Epidermal melanocyte (primary cell): Measurements from ENCODE around the gene ATF7IP2.
"Not testable (repeated sequence)": the region's sequence is repeated elsewhere in the genome, so short reads cannot be mapped to it uniquely, and the experiment has no call there.

Source experiments
- DNase-seq: peaks from one replicate; pipeline ENCODE4 v3.0.0; 2011; ENCODE audit warnings: low spot score; ENCODE audit not compliant: insufficient read length

ATF7IP2 gene

DNA sequence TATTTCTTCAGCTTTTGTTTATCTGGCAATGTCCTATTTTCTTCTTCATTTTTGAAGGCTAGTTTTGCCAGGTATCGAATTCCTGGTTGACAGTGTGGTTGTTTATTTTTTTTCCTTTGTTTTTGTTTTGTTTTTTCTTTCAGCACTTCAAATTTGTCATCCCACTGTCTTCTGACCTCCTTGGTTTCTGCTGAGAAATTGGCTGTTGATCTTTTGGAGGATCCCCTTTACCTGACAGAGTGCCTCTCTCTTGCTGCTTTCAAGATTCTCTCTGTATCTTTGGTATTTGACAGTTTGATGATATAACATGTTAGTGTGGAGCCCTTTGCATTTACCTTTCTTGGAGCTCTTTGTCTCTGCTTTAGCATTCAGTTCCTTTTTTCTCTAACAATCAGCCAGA is 9.6 kb upstream of the ATF7IP2 start:
- DNase-seq, result no peak

DNA sequence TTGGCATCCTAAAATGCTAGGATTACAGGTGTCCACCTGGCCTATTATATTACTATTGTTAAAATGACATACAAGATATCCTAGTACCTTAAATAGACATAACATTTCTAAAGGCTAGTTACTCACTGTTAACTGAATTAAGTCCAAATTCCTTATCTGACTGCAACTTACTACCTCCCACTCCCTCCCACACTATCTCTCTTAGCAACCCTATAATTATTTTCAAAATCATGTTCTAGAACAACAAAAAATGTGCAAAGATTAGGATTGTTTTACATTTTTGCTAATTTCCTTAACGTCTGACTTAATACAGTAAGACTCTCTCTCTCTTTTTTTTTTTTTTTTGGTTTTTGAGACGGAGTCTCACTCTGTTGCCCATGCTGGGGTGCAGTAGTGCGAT is 2.2 kb upstream of the ATF7IP2 start:
- DNase-seq, result no peak

GRCh38 chr16:10386517-10387100 is 748 bp downstream of the ATF7IP2 start:
- DNase-seq, result no peak

GRCh38 chr16:10387188-10387617 is 1.3 kb downstream of the ATF7IP2 start:
- DNase-seq, result no peak

DNA sequence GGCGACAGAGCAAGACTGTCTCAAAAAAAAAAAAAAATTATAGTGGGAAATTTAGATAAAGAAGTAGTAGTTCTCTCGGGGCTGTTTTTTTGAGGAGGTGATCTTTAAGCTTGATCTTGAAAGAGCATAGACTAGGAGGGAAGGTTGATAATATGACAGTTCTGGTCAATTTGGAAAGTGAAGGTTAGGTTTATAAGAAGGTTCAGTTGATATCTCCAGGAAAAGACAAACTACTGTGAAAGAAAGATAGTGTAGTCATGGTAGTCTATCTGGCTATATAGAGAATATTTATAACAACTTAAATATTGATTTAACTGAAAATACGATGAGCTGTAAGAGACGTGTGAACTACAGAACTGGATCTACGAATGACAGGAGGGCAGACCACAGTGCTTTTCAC is 3.1 kb downstream of the ATF7IP2 start:
- no peak for DNase-seq

DNA sequence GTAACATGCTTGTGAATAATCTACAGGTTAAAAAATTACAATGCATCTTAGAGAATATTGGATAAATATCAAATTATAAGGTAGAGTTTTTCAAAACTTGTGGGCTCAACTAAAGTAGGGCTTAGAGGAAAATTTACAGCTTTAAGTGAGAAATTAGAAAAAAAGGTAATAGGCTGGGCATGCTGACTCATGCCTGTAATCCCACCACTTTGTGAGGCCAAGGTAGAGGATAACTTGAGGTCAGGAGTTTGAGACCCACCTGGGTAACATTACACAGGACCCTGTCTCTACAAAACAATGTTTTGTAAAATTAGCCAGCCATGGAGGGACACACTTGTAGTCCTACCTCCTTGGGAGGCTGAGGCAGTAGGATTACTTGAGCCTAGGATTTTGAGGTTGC is 4.5 kb downstream of the ATF7IP2 start:
- no peak for DNase-seq

- no peak for DNase-seq
Measured at GRCh38 chr16:10390867-10391266, 5.0 kb downstream of the ATF7IP2 start.

DNA sequence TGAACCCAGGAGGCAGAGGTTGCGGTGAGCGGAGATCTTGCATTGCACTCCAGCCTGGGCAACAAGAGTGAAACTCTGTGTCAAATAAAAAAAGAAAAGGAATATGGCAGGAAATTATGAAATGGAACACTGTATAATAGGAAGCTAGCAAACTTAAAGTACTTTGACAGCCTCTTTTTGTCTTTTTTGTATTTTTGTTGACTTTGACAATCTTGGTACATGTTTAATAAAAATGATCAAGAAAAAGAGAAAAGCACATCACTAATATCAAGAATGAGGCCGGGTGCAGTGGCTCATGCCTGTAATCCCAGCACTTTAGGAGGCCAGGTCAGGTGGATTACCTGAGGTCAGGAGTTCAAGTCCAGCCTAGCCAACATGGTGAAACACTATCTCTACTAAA is 5.5 kb downstream of the ATF7IP2 start:
- no peak for DNase-seq

- DNase-seq, result no peak
Measured at GRCh38 chr16:10402975-10403374, 17.1 kb downstream of the ATF7IP2 start.

DNA sequence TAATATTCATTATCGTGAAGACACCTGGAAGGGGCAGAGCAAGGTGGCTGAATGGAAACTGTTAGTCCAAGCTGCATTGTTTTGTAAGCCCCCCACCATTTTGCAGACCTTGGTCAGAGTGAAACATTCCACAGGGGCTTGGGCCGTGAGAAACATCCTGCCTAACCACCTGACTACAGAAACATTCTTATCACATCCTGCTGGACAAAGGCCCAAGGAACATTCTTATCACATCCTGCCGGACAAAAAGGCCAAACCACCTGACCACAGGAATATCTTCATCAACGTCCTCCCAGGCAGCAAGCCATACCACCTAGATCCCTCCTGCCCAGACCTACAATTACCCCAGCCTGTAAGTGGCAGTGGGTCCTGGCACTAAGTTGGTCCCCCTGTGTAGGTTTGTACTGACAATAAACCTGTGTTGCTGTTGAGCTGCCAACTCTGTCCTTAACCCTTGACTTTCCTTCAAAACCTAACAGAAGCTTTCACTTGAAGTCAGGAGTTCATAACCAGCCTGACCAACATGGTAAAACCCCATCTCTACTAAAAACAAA is 19.6 kb downstream of the ATF7IP2 start:
- DNase-seq, result no peak

DNA sequence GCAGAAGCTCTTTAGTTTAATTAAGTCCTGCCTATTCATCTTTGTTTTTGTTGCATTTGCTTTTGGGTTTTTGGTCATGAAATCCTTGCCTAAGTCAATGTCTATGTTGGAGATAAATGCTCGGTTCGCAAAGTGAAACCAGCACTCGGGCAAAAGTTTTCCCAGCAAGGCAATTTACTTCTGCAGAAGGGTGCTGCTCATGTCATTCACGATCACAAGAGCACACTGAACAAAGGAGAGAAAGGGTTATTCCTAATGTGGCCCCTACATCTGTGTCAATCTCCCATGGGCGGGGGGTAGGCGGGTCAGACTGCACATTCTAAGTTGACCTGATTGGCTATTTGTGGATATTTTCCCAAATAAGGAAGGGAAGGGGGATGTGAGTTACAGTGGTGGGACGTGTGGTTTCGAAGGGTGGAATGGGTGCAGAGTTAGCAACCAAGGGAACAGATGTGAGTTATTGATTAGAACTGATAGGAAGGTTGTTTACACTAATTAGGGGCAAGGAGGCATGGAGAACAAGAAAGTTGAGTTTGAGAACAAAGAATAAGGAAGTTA is 23.0 kb downstream of the ATF7IP2 start:
- no peak for DNase-seq

- not testable (repeated sequence) for DNase-seq
Measured at GRCh38 chr16:10409713-10410112, 23.9 kb downstream of the ATF7IP2 start.

DNA sequence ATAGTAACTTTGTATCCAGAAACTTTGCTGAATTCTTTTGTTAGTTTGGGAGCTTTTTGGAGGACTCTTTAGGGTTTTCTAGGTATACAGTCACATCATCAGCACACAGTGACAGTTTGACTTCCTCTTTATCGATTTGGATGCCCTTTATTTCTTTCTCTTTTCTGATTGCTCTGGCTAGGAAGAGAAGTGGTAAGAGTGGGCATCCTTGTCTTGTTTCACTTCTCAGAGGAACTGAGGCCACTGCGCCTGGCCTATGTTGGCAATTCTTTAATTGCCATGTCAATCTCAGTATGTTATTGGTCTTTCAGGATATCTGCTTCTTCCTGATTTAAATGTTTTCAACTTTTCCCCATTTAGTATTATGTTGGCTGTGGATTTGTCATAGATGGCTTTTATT is 24.6 kb downstream of the ATF7IP2 start:
- DNase-seq, result no peak

GRCh38 chr16:10412935-10413601 is 27.2 kb downstream of the ATF7IP2 start:
- no peak for DNase-seq

GRCh38 chr16:10418204-10418603 is 32.3 kb downstream of the ATF7IP2 start:
- DNase-seq, result not testable (repeated sequence)

- no peak for DNase-seq
Measured at GRCh38 chr16:10419701-10420100, 33.8 kb downstream of the ATF7IP2 start.

- no peak for DNase-seq
Measured at GRCh38 chr16:10421596-10421995, 35.7 kb downstream of the ATF7IP2 start.

- DNase-seq, result no peak
Measured at GRCh38 chr16:10428433-10429168, 42.7 kb downstream of the ATF7IP2 start.

DNA sequence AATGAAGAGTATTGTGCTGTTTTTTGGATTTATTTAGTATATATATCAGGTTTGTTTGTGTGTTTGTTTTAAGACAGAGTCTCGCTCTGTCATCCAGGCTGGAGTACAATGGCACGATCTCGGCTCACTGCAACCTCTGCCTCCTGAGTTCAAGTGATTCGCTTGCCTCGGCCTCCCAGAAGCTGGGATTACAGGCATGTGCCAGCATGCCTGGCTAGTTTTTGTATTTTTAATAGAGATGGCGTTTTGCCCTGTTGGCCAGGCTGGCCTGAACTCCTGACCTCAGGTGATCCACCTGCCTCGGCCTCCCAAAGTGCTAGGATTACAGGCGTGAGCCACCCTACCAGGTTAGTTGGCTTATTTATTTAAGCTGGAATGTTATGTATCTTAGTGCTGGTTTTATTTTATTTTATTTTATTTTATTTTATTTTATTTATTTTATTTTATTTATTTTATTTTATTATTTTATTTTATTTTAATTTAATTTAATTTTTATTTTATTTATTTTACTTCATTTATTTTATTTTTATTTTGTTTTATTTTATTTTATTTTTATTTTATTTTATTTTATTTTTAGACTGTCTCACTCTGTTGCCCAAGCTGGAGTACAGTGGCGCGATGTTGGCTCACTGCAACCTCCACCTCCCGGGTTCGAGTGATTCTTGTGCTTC is 43.6 kb downstream of the ATF7IP2 start:
- DNase-seq, result not testable (repeated sequence)

GRCh38 chr16:10441726-10442125 is 55.9 kb downstream of the ATF7IP2 start:
- no peak for DNase-seq

DNA sequence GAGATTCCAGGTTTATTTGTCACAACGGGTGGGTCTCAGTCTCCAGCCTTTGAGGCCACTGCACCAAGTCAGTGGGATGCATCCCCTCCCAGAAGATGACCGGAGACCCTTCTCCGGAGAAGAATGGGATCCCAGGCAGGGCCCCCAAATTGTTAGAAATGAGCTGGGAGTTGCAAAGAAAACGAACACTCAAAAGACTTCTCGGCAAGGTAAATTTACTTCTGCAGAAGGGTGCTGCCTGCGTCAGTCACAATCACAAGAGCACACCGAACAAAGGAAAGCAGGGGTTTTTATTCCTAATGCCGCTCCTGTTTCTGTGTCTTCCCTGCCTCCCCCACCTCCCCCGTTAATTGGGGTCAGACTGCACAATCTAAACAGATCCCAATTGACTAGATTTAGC is 61.4 kb downstream of the ATF7IP2 start:
- no peak for DNase-seq
